Fibroblast of skin of right biceps (primary cell): ENCODE measurements around the gene C16orf90.
"Not testable (repeated sequence)": the region's sequence is repeated elsewhere in the genome, so short reads cannot be mapped to it uniquely, and the experiment has no call there.

Experiments
- DNase-seq: peaks from one replicate; pipeline ENCODE4 v3.0.0-alpha.2; 2013

Gene C16orf90

DNA sequence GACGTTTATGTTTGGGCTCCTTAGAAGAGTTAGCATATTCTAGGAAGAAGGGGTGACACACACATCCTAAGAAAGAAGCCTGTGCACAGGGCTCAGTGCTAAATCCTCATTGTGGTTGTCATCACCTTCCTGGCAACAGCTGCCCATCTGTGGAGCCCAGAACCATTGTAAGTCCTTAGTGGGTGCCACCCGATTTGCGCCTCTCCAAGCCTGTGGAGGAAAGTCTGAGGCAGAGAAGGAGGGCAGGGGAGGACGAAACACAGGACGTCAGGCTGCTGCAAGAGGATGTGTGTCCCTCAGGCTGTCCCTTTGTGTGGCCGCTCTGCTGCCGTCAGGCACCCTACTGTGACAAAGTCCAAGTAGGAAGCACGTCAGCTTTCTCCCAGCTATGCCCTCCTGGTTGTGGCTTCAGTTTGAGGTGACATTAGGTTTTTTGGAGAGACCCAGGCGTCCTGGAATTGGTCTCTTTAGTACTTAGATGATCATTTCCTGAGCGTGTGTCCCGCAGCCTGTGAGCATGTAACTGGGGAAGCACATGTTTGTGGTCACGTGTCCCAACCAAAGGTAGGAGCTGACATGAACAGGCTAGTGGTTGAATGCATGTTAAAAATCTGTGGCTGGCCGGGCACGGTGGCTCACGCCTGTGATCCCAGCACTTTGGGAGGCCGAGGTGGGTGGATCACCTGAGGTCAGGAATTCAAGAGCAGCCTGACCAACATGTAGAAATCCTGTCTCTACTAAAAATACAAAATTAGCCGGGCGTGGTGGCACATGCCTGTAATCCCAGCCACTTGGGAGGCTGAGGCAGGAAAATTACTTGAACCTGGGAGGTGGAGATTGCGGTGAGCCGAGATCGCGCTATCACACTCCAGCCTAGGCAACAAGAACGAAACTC, 16.2 kb upstream of the C16orf90 start:
- DNase-seq = no peak

DNA sequence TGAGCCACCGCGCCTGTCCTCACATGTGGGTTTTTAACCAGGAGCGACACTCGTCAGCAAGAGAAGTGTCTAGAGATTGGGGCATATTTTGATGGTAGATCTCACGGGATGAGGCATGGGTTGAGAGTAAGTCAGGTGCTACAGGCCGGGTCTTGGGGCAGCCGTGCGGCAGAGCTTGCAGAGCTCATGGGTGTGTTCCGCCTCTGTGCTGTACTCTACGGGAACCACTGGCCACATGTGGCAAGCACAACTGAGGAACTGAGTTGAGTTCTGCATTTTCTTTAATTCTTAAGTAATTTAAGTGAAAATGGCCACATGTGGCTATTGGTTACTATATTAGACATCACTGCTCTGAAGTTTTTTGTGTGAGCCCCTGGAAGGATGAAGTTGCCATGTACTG, 15.1 kb upstream of the C16orf90 start:
- no peak for DNase-seq

DNA sequence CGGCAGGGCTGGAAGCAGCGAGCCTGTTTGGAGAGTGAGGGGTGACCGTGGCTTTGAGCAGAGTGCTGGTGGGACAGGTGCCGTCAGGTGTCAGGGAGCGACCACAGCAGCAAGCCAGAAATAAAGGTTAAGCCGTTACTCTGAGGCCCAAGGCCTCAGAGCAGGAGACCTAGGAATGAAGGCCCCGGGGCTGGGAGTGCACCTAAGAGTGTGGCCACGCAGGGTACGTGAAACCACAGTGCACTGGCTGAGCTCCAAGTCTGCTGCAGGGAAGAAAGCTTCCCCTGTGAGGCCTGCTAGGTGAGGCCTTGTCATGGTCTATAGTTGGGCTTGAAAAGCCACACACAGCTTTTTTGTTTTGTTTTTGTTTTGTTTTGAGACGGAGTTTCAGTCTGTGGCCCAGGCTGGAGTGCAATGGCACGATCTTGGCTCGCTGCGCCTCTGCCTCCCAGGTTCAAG, 14.2 kb upstream of the C16orf90 start:
- no peak for DNase-seq

GRCh38 chr16:3508736-3509135, 13.4 kb upstream of the C16orf90 start:
- no peak for DNase-seq

DNA sequence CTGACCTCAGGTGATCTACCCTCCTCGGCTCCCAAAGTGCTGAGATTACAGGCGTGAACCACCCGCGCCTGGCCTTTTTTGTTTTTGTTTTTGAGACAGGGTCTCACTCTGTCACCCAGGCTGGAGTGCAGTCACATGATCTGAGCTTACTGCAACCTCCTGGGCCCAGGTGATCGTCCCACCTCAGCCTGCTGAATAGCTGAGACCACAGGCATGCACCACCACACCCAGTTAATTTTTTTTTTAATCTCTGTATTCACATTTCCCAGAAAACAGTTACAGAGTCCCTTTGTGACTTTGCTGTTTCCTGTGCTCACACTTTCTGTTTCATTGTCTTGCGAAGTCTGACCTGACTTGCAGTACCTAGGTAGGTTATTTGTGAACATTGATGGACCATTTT, 8.2 kb upstream of the C16orf90 start:
- DNase-seq = no peak

DNA sequence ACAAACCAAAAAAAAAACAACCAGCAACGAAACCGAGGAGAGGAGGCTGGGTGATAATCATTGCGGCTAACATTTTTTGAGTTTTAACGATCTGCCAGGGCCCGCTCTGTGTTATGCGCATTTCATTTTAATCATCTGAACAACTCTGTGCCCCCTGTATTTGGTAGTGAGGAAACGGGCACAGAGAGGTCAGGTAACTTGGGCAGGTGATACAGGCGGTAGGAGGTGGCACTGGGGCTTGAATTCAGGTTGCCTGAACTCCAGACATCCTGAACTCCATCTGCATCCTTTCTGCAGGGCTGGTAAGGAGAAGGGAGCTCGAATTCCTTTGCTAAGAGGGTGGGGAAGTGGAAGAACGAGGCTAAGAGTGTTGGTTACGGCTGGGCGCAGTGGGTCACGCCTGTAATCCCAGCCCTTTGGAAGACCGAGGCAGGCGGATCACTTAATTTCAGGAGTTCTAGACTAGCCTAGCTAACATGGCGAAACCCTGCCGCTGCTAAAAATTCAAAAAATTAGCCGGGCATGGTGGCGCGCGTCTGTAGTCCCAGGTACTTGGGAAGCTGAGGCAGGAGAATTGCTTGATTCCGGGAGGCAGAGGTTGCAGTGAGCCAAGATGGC, 6.6 kb upstream of the C16orf90 start:
- no peak for DNase-seq

GRCh38 chr16:3501412-3501761, 6.1 kb upstream of the C16orf90 start:
- DNase-seq = not testable (repeated sequence)

- DNase-seq = no peak
Measured at GRCh38 chr16:3498988-3499387, 3.7 kb upstream of the C16orf90 start.

GRCh38 chr16:3497771-3498170, 2.5 kb upstream of the C16orf90 start:
- no peak for DNase-seq

DNA sequence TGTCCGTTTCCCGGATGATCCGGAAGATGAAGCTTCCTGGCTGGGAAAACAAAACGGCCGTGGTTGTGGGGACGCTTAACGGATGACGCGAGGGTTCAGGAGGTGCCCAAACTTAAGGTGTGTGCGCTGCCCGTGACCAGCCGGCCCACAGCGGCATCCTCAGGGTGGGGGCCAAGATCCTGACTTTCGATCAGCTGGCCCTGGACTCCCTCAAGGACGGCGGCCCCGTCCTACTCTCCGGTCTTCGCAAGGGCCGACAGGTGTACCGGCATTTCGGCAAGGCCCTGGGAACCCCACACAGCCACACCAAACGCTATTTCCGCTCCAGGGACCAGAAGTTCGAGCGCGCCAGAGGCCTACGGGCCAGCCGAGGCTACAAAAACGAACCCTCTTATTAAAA, 1.1 kb upstream of the C16orf90 start:
- DNase-seq = no peak

DNA sequence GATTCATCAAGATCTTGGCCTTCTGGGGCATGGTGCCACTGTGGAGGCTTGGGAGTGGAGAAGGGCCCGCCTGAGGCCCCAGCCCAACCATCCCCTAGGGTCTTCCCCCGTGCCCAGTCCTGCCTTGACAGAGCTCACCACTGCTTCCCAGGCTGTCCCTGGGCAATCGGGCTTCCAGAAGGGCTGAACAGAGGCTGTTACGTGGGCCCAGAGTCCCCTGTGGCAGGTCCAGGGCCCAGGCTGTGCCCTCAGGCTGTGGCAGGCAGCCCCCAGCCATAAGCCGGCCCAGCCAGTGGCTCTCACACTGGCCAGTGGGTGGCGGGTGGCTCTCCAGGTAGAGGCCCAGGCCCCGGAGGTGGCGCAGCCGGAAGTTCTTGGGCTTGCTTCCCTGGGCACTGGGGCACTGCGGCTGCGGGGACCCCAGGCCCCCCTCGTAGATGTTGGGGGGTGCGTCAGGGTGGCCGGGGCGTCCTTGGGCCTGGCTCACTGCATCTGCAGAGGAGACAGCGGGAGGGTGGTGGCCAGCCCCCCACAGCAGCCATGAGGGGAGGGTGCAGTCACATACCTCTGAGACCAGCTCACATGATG, 809 bp downstream of the C16orf90 start:
- no peak for DNase-seq

- no peak for DNase-seq
Measured at GRCh38 chr16:3492356-3492755, 2.9 kb downstream of the C16orf90 start.

DNA sequence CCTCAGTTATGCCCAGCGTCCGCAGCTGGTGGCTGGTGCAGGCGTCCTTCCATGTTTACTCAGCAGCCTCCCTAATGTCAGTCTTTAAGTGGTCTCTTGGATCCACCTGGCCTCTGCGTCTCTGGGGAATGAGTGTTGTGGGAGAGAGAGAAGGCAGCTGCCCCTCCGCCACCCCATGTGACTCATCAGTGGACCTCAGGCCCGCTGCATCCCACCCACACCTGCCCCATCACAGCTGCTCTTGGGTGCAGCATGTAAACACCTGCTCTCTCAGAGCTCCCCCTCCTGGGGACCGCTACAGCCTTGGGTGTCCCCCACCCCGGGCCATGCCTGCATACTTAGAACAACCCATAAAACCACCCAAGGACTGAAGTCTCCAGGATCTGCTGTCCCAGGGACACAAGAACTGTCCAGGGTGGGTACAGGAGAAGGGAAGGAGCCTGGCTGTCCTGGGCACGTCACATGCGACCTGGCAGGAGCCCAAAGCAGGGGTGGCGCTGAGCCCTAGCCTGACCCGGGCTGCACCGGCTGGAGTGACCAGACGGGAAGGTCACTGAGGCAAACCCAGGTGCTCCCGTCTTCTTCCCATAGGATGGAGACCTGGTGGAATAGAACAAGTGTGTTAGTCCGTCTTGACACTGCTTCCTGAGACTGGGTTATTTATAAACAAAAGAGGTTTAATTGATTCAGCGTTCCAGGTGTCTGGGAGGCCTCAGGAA, 4.2 kb downstream of the C16orf90 start:
- DNase-seq = no peak

DNA sequence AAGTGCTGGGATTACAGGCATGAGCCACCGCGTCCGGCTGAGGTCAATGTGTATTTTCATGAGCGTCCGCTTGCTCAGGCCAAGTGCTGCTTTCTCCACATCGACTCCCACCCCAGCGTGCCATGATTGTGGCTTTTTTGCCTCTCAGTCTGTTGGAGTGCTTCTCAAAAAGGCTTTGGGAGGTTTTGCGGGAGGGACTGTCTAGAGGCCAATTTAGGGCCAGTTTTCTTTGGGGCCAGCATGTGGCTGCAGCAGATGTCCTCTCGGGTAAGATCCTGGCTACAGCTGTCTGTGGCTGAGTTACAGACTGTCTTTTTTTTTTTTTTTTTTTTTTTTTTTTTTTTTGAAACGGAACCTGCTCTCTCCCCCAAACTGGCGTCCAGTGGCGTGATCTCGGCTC, 6.5 kb downstream of the C16orf90 start:
- no peak for DNase-seq

- no peak for DNase-seq
Measured at GRCh38 chr16:3487521-3488410, 7.5 kb downstream of the C16orf90 start.

- DNase-seq = no peak
Measured at GRCh38 chr16:3486506-3487215, 8.6 kb downstream of the C16orf90 start.

GRCh38 chr16:3485821-3486505, 9.3 kb downstream of the C16orf90 start:
- no peak for DNase-seq

DNA sequence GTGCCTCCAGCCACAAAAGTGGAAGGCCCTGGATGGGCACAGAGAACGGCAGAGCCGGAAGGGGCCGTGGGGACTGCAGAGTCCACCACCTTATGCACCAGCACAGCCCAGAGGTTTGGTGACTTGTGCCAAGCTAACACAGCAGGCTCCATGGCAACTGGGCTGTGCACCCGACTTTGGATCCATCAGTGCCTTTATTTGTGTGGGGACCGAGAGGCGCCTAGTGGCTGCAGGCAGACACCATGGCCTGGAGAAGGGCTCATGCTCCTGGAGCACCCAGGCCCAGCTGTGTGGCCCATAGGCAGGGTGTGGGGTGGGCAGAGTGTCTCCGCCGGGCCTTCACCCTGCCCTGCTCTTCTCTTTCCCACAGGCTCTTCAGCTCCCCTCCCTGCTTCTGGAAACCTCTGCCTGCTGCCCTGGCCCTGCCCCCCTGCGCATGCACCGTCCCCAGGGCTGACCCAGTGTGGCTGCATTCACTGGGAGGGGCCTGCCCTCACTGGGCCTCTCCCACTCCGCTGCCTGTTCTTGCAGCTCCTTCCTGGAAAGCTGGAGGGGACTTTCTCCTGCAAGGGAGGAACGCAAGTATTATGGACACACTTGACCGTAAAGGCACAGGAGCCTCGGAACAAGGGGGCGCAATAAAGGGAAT, 10.1 kb downstream of the C16orf90 start:
- no peak for DNase-seq

GRCh38 chr16:3484318-3485096, 10.8 kb downstream of the C16orf90 start:
- no peak for DNase-seq
